Activated CD4-positive, alpha-beta T cell treated with anti-CD3 and anti-CD28 coated beads, Interleukin-2, amount 50 U/mL, for 48 hours (primary cell): ENCODE measurements around the gene PDZD2.
"Not testable (repeated sequence)": the region's sequence is repeated elsewhere in the genome, so short reads cannot be mapped to it uniquely, and the experiment has no call there.

Experiments
- DNase-seq, 2 experiments: peaks; one replicate each; pipeline ENCODE4 v3.0.0-alpha.2; 2020

Gene PDZD2

GRCh38 chr5:32118922-32119321 is 480.0 kb downstream of the PDZD2 start:
- not testable (repeated sequence) for DNase-seq

DNA sequence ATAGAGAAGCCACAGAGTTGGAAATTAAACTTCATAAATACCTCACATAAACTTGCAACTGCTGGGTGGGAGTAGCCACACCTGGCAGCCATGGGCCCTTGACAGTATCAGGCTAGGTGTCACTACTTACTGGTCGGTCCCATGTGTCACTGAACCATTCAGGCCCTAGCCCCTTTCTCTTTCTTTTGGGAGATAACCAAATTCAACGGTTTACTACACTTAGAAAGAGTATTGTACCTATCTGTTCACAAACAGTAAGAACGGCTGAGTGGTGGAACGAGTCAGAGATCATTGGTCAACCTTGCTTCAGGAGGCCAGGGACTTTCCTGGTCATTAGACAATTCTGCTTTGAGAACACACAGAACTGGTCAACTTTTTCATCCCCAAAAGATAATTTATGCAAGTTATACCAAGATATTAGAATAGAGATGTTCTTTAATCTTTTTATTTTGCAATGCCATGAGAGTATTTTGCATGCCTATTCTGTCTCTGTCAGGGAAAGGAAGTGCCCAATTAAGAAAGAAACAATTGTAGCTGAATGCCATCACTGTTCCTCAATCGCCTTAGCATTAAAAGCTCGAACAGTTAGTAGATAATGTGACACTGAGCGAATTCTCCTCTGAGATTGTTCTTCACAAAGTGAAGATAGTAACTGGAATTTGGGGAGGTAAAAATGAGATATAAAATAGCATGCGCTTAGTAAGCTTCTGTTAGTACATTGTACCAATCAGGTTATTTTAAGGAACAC is 484.3 kb downstream of the PDZD2 start:
- no peak for DNase-seq

DNA sequence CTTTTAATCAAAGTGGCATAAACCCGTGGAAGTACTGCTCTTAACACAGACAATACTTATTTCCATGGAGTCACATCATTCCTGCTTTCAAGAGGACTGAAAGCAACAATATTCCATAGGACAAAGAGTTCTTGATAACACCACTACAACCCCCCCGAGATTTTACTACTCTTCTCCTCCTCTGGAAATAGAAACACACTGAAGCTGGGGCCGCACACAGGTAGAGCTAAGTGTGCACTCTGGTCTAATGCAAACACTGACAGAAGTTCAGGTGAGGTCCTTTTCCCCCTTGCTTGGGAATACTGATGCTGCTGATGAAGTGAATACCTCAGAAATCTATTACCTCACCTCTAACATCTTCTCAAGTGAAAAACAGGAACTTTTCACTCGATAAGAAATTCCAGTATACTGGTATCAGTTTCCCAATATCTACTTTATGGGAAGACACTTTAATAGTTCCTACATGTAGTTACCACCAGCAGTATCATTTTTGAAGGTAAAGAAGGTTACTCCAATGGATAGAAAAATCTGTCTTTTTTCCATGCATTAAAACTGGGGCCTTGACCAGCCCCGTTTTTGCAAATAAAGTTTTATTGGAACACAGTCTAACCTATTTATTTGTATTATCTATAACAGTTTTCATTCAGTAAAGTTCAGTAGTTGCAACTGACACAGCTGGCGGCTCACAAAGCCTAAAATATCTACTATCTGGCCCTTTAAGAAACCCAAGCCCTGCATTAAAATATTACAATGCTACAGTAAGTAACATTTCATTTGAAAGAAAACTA is 485.2 kb downstream of the PDZD2 start:
- no peak for DNase-seq

GRCh38 chr5:32126691-32127090 is 487.8 kb downstream of the PDZD2 start:
- no peak for DNase-seq

GRCh38 chr5:32127711-32128110 is 488.8 kb downstream of the PDZD2 start:
- no peak for DNase-seq

GRCh38 chr5:32129074-32129598 is 490.2 kb downstream of the PDZD2 start:
- no peak for DNase-seq

- DNase-seq: no peak
Measured at GRCh38 chr5:32130865-32131264, 491.9 kb downstream of the PDZD2 start.

DNA sequence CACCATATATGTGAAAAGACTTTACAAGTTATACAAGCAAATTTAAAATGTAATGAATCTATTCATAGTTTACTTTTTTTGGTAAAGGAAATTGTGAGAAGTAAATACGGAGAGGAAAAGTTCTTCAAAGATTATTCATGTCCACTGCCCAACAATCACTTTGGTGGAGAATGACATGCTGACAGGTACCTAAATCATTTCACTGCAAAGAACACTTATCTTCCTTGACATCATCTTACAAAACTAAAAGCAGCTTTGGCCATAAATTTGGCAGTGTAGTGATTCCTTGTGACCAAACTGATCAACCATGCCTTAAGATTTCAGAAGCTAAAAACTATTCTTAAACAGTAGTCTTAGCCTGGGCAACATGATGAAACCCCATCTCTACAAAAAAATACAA is 492.7 kb downstream of the PDZD2 start:
- no peak for DNase-seq

- DNase-seq: no peak
Measured at GRCh38 chr5:32132757-32133156, 493.8 kb downstream of the PDZD2 start.

- DNase-seq: no peak
Measured at GRCh38 chr5:32135086-32135485, 496.2 kb downstream of the PDZD2 start.

DNA sequence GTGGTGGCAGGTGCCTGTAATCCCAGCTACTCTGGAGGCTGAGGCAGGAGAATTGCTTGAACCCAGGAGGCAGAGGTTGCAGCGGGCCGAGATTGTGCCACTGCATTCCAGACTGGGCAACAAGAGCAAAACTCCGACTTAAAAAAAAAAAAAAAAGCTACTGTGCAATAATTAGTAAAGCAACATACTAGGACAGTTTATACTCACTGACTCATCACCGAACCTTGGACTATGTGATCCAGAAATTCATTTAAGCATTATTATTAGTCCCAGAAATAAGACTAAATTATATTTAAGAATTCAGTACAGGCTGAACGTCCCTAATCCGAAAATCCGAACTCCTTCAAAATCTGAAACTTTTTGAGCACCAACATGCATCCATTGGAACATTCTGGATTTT is 497.4 kb downstream of the PDZD2 start:
- DNase-seq: no peak

DNA sequence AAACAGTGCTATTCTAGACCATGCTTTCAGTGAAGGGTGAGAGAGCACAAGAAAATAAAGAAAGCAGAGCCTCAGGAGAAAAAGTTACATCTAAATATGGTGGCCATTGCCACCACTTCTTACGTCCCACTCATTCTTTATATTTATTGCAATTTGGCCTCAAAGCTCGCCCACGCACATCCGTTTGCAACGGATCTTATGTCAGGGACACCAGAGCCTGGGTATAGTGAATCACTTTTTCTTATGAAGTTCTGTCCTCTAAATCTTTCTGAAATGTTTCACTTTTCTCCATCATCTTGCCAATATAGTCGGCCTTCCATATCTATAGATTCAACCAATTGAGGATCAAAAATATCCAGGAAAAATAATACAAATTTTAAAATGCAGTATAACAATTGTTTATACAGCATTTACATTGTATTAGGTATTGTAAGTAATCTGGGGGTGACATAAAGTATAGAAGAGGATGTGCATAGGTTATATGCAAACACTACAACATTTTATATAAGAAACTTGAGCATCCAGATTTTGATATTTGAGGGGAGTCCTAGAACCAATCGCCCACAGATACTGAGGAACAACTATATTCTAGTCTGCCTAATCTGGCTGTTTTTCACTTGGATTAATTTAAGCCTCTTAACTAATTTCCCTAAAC is 500.0 kb downstream of the PDZD2 start:
- DNase-seq: peak; percentile 81 to 86

DNA sequence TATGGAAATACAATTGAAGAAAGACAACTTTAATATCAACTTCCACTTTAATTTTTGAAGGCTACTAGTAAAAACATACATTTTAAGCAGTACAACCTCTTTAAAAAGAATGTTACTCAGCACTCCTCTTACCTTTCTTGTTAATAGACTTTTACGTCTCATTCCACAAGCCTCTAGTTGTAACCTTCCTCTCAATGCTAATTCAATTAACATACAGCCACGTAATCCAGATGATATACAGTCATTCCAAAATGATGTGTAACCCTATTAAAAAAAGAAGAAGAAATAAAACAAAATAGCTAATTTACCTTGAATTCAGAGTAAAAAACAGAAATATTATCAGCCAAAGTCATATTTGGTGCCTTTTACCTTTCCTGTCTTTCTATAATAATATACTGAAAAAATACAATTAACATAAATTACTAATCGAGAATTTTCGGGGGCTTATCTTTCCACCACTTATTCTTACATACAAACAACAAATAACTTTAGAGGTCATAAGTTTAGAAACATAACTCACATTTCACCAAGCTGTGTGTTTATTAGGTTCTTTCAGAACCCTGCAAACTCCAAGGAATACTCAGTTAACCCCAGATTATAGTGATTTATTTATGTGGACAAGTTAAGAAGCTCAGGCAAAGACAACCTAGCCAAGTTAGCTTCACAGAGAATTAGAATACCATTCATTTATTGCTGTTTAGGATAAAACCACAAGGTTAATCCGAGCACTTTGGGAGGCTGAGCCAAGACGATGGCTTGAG is 504.9 kb downstream of the PDZD2 start:
- DNase-seq: no peak

DNA sequence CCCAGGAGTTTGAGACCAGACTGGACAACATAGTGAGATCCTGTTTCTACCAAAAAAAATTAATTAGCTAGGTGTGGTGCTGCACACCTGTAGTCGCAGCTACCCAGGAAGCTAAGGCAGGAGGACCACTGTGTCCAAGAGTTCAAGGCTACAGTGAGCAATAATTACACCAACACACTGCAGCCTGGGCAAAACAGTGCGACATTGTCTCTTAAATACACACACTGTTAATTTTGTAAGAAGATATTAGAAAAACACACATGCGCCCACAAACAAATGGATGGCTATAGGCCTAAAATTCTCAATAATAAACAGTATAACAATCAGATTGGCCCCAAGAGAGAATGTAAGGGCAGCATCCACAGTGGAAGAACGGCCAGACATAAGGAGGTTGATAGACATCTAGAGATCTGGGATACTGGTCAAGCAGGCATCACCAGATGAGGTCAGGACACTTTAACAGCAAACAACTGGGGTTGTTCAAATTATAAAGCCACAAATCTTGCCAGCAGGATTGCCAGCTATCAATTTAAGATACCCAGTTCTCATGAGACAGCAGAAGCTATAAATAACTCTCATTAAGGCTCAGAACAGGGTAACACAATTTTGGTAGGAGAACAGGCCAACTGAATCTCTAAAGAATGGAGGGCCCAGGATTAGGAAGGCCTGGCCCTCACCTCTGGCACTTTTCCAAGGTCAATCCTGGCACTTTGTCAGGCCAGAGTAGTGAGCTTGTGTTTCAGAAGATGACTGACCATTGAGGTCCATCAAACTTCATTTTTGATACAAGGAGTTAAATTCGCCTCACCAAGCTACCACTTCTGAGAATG is 505.7 kb downstream of the PDZD2 start:
- DNase-seq: no peak

DNA sequence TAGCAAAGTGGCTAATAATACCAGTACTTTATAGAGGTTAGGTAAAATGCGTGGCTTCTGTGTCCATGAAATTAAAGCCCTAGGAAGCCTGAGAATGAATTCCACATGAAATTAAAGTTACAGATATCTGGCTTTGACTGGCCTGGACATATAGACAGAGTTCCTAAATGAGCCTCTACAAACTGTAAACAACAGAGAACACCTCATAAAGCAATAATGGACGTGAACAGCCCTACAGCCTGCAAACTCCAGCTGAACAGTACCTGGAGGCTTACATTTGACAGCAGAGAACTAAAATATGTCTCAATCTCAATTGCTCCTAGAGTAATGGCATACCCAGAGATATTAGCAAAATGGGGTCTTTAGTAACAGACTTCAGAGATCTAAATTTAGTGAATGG is 506.4 kb downstream of the PDZD2 start:
- no peak for DNase-seq

DNA sequence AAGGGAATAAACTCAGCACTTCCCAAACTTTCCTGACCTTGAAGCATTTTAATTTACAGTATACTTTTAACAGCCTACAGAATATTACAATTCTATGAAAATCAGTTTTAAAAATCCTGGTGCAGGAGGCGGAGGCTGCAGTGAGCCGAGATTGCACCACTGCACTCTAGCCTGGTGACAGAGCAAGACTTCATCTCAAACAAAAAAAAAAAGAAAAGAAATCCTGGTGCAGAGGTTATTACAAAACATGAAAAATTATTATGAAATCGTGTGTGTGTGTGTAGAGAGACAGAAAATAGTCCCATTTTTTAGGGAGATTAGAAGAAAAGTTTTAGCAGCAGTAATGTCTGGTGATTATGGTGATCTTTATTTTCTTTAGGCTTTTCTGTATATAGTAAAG is 508.3 kb downstream of the PDZD2 start:
- no peak for DNase-seq

DNA sequence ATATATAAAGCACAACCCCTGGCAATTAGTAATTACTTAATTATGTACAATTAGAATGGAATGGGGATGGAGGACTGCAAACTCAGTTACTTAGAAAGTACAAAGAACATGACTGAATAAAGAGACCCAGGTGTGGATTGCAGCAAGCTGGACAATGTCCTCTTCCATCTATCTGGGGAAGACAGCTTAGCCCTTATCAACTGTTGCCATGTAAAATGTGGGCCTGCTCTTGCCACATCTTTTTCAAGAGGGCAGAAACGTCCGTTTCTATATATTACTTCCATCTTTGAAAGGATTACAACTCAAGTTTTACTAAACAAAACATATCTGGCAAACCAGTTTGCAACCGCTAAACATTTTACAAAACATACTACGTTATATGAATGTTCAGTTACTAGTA is 509.0 kb downstream of the PDZD2 start:
- no peak for DNase-seq

DNA sequence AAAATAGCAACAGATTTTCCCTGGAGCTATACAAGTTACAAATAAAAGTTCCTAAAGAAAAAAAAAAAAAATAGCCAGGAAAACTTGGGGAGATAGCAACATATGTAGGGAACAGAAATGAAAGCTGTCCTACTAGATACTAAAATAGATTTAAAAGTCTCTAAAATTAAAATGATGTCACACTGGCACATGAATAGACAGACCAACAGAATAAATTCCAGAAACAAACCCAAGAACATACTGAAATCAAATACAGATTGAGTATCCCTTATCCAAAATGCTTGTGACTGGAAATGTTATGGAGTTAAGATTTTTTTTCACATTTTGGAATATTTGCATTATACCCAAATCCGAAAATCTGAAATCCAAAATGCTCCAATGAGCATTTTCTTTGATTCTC is 511.4 kb downstream of the PDZD2 start:
- no peak for DNase-seq

GRCh38 chr5:32151198-32151597 is 512.3 kb downstream of the PDZD2 start:
- no peak for DNase-seq

DNA sequence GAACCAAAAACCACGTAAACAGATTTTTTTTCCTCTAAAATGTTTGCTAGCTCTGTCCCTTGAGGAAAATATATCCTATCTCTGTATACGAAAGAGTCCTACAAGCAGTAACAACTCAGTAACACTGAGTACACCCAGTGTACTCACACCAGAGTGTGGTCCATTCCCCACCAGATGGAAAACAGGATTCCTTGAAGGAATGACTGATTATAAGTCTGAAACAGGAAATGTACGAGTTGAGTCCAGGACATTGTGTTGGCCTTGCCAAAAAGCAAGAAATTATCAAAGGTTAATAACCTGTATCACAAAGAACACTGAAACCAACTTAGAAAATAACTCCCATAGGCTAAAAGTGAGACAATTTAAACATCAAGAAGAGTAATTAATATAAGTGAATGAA is 514.8 kb downstream of the PDZD2 start:
- DNase-seq: no peak

DNA sequence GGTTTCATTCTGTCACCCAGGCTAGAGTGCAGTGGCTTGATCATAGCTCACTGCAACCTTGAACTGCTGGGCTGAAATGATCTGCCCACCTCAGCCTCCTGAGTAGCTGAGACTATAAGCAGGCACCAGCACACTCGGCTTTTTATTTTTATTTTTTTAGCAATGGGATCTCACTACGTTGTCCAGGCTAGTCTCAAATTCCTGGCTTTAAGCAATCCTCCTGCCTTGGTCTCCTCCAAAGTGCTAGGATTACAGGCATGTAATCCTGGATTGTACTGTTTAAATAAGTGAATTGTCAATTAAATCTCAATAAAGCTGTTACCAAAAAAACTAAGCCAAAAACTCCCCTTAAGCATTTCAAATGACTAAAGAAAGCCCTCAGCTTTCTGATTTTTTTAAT is 516.3 kb downstream of the PDZD2 start:
- no peak for DNase-seq

DNA sequence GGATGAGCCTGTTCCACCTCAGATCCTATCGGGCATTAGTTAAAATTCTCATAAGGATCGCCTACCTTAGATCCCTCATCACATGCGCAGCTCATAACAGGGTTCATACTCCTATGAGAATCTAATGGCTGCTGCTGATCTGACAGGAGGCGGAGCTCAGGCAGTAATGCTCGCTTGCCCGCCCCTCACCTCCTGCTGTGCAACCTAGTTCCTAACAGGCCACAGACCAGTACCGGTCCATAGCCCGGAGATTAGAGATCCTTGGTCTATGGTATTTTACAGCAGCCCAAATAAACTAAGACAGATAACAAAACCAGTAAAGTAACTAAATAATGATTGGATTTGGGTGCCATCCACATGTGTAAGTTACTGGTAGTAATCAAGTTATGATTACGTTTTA is 517.7 kb downstream of the PDZD2 start:
- no peak for DNase-seq
